Liver (tissue), 9 donors: ENCODE results near the gene NKRF. TPM values are rescaled to one million over a fixed set of nuclear protein-coding genes. Genes with fewer than 3 reads are reported as not detected.

Experiments used
- DNase-seq: peaks from one replicate; pipeline ENCODE4 v3.0.0-alpha.2; 2017; ENCODE audit warnings: low spot score
- H3K27ac ChIP-seq, 2 donors: one replicate each; pipeline ENCODE4 v1.7.0; 2013; ENCODE audit warnings: inconsistent platforms in 2 of 2, low read length in 2 of 2, control low read depth in 1 of 2, low read depth in 1 of 2, mild to moderate bottlenecking in 1 of 2
- H3K27me3 ChIP-seq, 4 donors: one replicate each; pipeline versions ENCODE4 v1.6.1 to v1.7.0; 2013; ENCODE audit warnings: low read length in 3 of 4, inconsistent platforms in 1 of 4, mild to moderate bottlenecking in 1 of 4, moderate library complexity in 1 of 4; ENCODE audit not compliant: control insufficient read depth in 4 of 4, insufficient read depth in 4 of 4
- H3K36me3 ChIP-seq, 4 donors: one replicate each; pipeline versions ENCODE4 v1.6.1 to v1.7.0; 2013; ENCODE audit warnings: low read length in 3 of 4, mild to moderate bottlenecking in 3 of 4, low read depth in 1 of 4, moderate library complexity in 1 of 4; ENCODE audit not compliant: control insufficient read depth in 4 of 4, insufficient read depth in 3 of 4
- H3K4me1 ChIP-seq, 4 donors: one replicate each; pipeline versions ENCODE4 v1.6.1 to v1.7.0; 2013; ENCODE audit warnings: low read length in 3 of 4, mild to moderate bottlenecking in 3 of 4, moderate library complexity in 1 of 4; ENCODE audit not compliant: control insufficient read depth in 4 of 4, insufficient read depth in 4 of 4
- H3K4me3 ChIP-seq, 3 donors: one replicate each; pipeline versions ENCODE4 v1.6.1 to v1.7.0; 2013; ENCODE audit warnings: low read length in 3 of 3, control low read depth in 1 of 3, low read depth in 1 of 3, mild to moderate bottlenecking in 1 of 3
- H3K9ac ChIP-seq, 2 donors: one replicate each; pipeline ENCODE4 v1.7.0; 2013; ENCODE audit warnings: low read length in 2 of 2, mild to moderate bottlenecking in 2 of 2, moderate library complexity in 2 of 2, control low read depth in 1 of 2, low read depth in 1 of 2
- H3K9me3 ChIP-seq, 4 donors: one replicate each; pipeline versions ENCODE4 v1.6.1 to v1.7.0; 2013; ENCODE audit warnings: low read length in 3 of 4; ENCODE audit not compliant: control insufficient read depth in 4 of 4
- EGR1 ChIP-seq, 2 donors: IDR thresholded peaks; 2 replicates each; pipeline ENCODE4 v1.6.1; 2016 to 2018; ENCODE audit warnings: antibody characterized with exemption in 2 of 2, low read depth in 2 of 2
- HNF4A ChIP-seq, 2 donors: conservative IDR thresholded peaks; 2 replicates each; pipeline ENCODE4 v1.6.1; 2016; ENCODE audit warnings: antibody characterized with exemption in 2 of 2, mild to moderate bottlenecking in 2 of 2
- HNF4G ChIP-seq: IDR thresholded peaks from 2 replicates; pipeline ENCODE4 v1.6.1; 2016; ENCODE audit warnings: antibody characterized with exemption
- RAD21 ChIP-seq, 2 donors: IDR thresholded peaks; 2 replicates each; pipeline ENCODE4 v1.6.1; 2016; ENCODE audit warnings: antibody characterized with exemption in 2 of 2, mild to moderate bottlenecking in 2 of 2
- WGBS: extraction: QIAGEN DNeasy Blood & Tissue Kit; methylation state at CpG from one replicate; pipeline ENCODE4 v1.1.7; 2013; 5-methylcytosine and 5-hydroxymethylcytosine counted together
- polyA plus RNA-seq, 2 donors: library from polyadenylated mRNA; stranded (reverse) in 1 of 2; unstranded in 1 of 2; fragments of 200-250 nt in 1 of 2; fragments of >200 nt in 1 of 2; fragmentation: Nextera tagmentation in 1 of 2; extraction: Ambion mirVana in 1 of 2; gene quantifications; one replicate each; pipeline versions ENCODE4 v1.2.1 to v1.2.3, GENCODE V29; 2013 to 2015
- total RNA-seq, 2 donors: library from RNA; depleted of rRNA; stranded (reverse); fragments of >200 nt; gene quantifications; one replicate each; pipeline ENCODE4 v1.2.3, GENCODE V29; 2014
- TF ChIP-seq, protein P1 (sequence below): fragments of 150-350 bp; IDR thresholded peaks from 2 replicates; pipeline ENCODE4 v1.5.1; 2017; ENCODE audit warnings: improper control_type of control experiment, low read depth, low read length; ENCODE audit not compliant: missing input control
- TF ChIP-seq, protein P2 (sequence below): IDR thresholded peaks from 2 replicates; pipeline ENCODE4 v1.6.1; 2016; ENCODE audit warnings: antibody characterized with exemption
- TF ChIP-seq, protein P3 (sequence below): IDR thresholded peaks from 2 replicates; pipeline ENCODE4 v1.6.1; 2016; ENCODE audit warnings: antibody characterized with exemption, mild to moderate bottlenecking
- TF ChIP-seq, protein P4 (sequence below): IDR thresholded peaks from 2 replicates; pipeline ENCODE4 v1.6.1; 2016; ENCODE audit warnings: antibody characterized with exemption
- donor health status: healthy.
- donor health status: healthy.
- donor health status: healthy.
- donor health status: healthy.
- donor health status: healthy.

NKRF gene
- total and polyA plus RNA-seq, 4 donors, result 1.3 to 3.4 (median 3.0) TPM

DNA sequence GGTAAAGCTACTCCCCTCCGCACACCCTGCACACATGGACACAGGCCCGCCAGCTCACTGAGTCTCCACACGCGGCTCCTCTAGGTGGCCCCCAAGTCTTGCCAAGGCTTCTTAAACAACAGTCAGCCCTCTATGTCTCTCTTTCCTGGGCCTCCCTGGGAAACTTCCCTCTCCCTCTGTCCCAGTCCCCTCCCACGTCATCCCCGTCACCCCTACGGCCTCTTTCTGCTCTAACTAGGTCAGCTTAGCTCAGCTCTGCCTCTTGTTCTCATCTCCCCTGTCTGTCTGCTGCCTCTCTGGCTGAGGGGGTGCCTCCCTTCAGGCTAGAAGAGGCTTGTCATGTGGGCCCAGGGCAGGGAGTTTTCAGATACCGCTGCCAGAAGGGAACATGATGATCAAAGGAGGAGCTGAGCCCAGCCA is 47.9 kb upstream of the NKRF start:
- Histone ChIP-seq H3K27ac (no peak overlapping the region), H3K4me1 (no peaks in the 10 kb centered on the region), H3K36me3 (peaks cover 0 to 8% (median 6%) of the 10 kb centered on the region in 4 donors), H3K4me3 (no peak overlapping the region), H3K9ac (no peak overlapping the region), H3K9me3 (no peaks in the 10 kb centered on the region), H3K27me3 (no peaks in the 10 kb centered on the region)
- TF ChIP-seq HNF4G, result no peak
- TF ChIP-seq, protein P1, sequence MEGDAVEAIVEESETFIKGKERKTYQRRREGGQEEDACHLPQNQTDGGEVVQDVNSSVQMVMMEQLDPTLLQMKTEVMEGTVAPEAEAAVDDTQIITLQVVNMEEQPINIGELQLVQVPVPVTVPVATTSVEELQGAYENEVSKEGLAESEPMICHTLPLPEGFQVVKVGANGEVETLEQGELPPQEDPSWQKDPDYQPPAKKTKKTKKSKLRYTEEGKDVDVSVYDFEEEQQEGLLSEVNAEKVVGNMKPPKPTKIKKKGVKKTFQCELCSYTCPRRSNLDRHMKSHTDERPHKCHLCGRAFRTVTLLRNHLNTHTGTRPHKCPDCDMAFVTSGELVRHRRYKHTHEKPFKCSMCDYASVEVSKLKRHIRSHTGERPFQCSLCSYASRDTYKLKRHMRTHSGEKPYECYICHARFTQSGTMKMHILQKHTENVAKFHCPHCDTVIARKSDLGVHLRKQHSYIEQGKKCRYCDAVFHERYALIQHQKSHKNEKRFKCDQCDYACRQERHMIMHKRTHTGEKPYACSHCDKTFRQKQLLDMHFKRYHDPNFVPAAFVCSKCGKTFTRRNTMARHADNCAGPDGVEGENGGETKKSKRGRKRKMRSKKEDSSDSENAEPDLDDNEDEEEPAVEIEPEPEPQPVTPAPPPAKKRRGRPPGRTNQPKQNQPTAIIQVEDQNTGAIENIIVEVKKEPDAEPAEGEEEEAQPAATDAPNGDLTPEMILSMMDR, result no peak
- peak in 1 of 2 donors; percentile 15 for TF ChIP-seq RAD21 (IDR thresholded peaks at IDR 0.05)
- 82% methylated on average over 8 of the region's 8 CpGs for WGBS
- no peak for DNase-seq

DNA sequence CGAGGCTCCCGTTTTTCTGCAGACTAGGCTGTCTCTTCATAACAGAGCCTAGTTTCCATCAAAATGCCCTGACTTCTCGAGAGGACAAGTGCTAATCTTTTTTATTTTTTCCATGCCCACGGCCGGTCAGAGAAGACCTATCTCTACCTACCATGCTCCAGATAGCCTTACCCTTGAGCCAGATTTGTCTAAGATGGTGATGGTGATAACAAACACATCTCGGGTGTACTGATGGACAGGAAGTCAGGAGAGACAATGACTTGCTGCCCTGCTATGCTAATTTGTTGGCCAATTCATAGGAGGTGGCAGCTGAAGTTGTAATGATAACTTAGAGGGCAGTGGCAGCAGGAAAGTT is 42.2 kb upstream of the NKRF start:
- Histone ChIP-seq H3K27me3 (no peaks in the 10 kb centered on the region), H3K27ac (no peak overlapping the region)
- 82% methylated on average over 6 of the region's 6 CpGs for WGBS

More for the DNA sequence above, 42.2 kb upstream of the NKRF start:
- Histone ChIP-seq H3K4me1 (no peaks in the 10 kb centered on the region), H3K4me3 (no peak overlapping the region), H3K9ac (no peak overlapping the region), H3K9me3 (no peaks in the 10 kb centered on the region), H3K36me3 (peaks cover 3 to 13% (median 7%) of the 10 kb centered on the region in 4 donors)
- no peak for DNase-seq
- TF ChIP-seq, protein P2, sequence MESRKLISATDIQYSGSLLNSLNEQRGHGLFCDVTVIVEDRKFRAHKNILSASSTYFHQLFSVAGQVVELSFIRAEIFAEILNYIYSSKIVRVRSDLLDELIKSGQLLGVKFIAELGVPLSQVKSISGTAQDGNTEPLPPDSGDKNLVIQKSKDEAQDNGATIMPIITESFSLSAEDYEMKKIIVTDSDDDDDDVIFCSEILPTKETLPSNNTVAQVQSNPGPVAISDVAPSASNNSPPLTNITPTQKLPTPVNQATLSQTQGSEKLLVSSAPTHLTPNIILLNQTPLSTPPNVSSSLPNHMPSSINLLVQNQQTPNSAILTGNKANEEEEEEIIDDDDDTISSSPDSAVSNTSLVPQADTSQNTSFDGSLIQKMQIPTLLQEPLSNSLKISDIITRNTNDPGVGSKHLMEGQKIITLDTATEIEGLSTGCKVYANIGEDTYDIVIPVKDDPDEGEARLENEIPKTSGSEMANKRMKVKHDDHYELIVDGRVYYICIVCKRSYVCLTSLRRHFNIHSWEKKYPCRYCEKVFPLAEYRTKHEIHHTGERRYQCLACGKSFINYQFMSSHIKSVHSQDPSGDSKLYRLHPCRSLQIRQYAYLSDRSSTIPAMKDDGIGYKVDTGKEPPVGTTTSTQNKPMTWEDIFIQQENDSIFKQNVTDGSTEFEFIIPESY, result no peak
- TF ChIP-seq, protein P1, result no peak
- TF ChIP-seq, protein P3, sequence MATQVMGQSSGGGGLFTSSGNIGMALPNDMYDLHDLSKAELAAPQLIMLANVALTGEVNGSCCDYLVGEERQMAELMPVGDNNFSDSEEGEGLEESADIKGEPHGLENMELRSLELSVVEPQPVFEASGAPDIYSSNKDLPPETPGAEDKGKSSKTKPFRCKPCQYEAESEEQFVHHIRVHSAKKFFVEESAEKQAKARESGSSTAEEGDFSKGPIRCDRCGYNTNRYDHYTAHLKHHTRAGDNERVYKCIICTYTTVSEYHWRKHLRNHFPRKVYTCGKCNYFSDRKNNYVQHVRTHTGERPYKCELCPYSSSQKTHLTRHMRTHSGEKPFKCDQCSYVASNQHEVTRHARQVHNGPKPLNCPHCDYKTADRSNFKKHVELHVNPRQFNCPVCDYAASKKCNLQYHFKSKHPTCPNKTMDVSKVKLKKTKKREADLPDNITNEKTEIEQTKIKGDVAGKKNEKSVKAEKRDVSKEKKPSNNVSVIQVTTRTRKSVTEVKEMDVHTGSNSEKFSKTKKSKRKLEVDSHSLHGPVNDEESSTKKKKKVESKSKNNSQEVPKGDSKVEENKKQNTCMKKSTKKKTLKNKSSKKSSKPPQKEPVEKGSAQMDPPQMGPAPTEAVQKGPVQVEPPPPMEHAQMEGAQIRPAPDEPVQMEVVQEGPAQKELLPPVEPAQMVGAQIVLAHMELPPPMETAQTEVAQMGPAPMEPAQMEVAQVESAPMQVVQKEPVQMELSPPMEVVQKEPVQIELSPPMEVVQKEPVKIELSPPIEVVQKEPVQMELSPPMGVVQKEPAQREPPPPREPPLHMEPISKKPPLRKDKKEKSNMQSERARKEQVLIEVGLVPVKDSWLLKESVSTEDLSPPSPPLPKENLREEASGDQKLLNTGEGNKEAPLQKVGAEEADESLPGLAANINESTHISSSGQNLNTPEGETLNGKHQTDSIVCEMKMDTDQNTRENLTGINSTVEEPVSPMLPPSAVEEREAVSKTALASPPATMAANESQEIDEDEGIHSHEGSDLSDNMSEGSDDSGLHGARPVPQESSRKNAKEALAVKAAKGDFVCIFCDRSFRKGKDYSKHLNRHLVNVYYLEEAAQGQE, result no peak
- TF ChIP-seq HNF4G, result no peak
- no peak for TF ChIP-seq HNF4A (conservative IDR thresholded peaks at IDR 0.05)
- TF ChIP-seq EGR1 (IDR thresholded peaks at IDR 0.05; ENCODE audit: low read depth in 2 of 2), result no peak
- TF ChIP-seq, protein P4, sequence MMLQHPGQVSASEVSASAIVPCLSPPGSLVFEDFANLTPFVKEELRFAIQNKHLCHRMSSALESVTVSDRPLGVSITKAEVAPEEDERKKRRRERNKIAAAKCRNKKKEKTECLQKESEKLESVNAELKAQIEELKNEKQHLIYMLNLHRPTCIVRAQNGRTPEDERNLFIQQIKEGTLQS, result no peak
